Measurements from ENCODE around the gene ADAMTSL1. TPM values are rescaled to one million over a fixed set of nuclear protein-coding genes. Genes with fewer than 3 reads are reported as not detected.

ADAMTSL1 gene
- total RNA-seq, 1 experiment from 2014 or later, result 1.2 TPM

GRCh38 chr9:18910435-18910834 lies 436.5 kb downstream of the ADAMTSL1 start:
- no peak overlapping the region for H3K18ac ChIP-seq (ENCODE audit: insufficient read length, low read depth, low read length)
- no peak overlapping the region for H3K56ac ChIP-seq (ENCODE audit: insufficient read length, low read depth, low read length)
- no peaks in the 10 kb centered on the region for H3K79me2 ChIP-seq (ENCODE audit: insufficient read depth, low read length)
- H3K27me3 ChIP-seq (ENCODE audit: insufficient read depth, low read length), result no peaks in the 10 kb centered on the region
- DNase-seq, result no peak
- Mint-ChIP-seq H3K36me3 (ENCODE audit: insufficient read depth in 1 of 3, low read depth in 3 of 3) (no peaks in the 10 kb centered on the region), H3K27me3 (ENCODE audit: low read depth) (peaks cover 2% of the 10 kb centered on the region; the same call in 1 of the 2 replicates), H3K27ac (no peak overlapping the region), H3K4me3 (no peak overlapping the region), H3K4me1 (peaks cover 22 to 31% of the 10 kb centered on the region in 2 experiments), H3K9me3 (no peaks in the 10 kb centered on the region)
- no peak overlapping the region for H2BK5ac ChIP-seq (ENCODE audit: insufficient read length, low read length)
- H3K4me2 ChIP-seq (ENCODE audit: insufficient read depth, insufficient read length, low read length), result no peak overlapping the region
- no peak overlapping the region for H3K14ac ChIP-seq (ENCODE audit: insufficient read depth, low read length)
- H3K9ac ChIP-seq (ENCODE audit: extremely low read depth, insufficient read length, low read length), result no peak overlapping the region
- H2BK20ac ChIP-seq (ENCODE audit: low read depth, low read length, poor library complexity, severe bottlenecking), result no peak overlapping the region
- H3K4me1 ChIP-seq (ENCODE audit: insufficient read depth, low read length), result no peaks in the 10 kb centered on the region; the same call in 1 of the 2 replicates
- no peak overlapping the region for H3K4ac ChIP-seq (ENCODE audit: low read depth, low read length)
- no peaks in the 10 kb centered on the region for H4K20me1 ChIP-seq (ENCODE audit: control insufficient read depth, insufficient read depth, insufficient read length)
- no peak overlapping the region for H2BK15ac ChIP-seq (ENCODE audit: low read depth, low read length)
- no peak for TF ChIP-seq CTCF (conservative IDR thresholded peaks at IDR 0.05)
- H3K79me1 ChIP-seq (ENCODE audit: insufficient read depth, low read depth, low read length, poor library complexity, severe bottlenecking), result no peaks in the 10 kb centered on the region
- no CpG with 5 or more reads among the region's 2 CpGs for WGBS (ENCODE audit: extremely low coverage, insufficient read length, low lambda C conversion rate)
- no peak overlapping the region for H4K91ac ChIP-seq (ENCODE audit: insufficient read length, low read depth, low read length)
- H2AFZ ChIP-seq (ENCODE audit: low read length), result no peak overlapping the region
- no peak overlapping the region for H4K8ac ChIP-seq (replicated peaks; ENCODE audit: insufficient read length, low read depth, low read length)
- H2BK12ac ChIP-seq (ENCODE audit: insufficient read length, low read depth, low read length), result no peak overlapping the region
- no peak overlapping the region for H4K5ac ChIP-seq (ENCODE audit: insufficient read length, low read depth, low read length)
- no peak overlapping the region for H3K27ac ChIP-seq (ENCODE audit: insufficient read length, low read depth, low read length)
- H3K9me3 ChIP-seq (ENCODE audit: control insufficient read depth, low read depth, low read length), result no peaks in the 10 kb centered on the region
- H2BK120ac ChIP-seq (ENCODE audit: low read depth, low read length, poor library complexity, severe bottlenecking), result no peak overlapping the region
- H3K23me2 ChIP-seq (ENCODE audit: insufficient read length, low read depth, low read length, poor library complexity, severe bottlenecking), result no peaks in the 10 kb centered on the region
- no peak overlapping the region for H3T11ph ChIP-seq (ENCODE audit: low read length)
- H3K23ac ChIP-seq (ENCODE audit: insufficient read length, low read depth, low read length), result no peak overlapping the region
- H2AK5ac ChIP-seq (ENCODE audit: insufficient read length, low read length), result no peak overlapping the region

Data from H9 (cell line).